Right lobe of liver (tissue), 4 donors: ENCODE measurements around the gene LRRC55.

Experiments used
- CTCF ChIP-seq, 4 donors: fragments of 200-600 bp in 3 of 4; fragments of 450-650 bp in 1 of 4; IDR thresholded peaks; one replicate each; pipeline versions ENCODE4 v1.5.1 to v1.8.0; 2016 to 2022; ENCODE audit warnings: antibody characterized with exemption in 4 of 4, mild to moderate bottlenecking in 2 of 4
- POLR2A ChIP-seq: fragments of 450-650 bp; IDR thresholded peaks from one replicate; pipeline ENCODE4 v1.6.1; 2017; ENCODE audit warnings: antibody characterized with exemption, mild to moderate bottlenecking
- donor health status: DM: no; HTN: no; CAD: no.
- donor health status: DM: no; HTN: no; CAD: no.
- donor health status: DM: no; HTN: yes; CAD: no.

GRCh38 chr11:57180964-57181363 is 789 bp upstream of the LRRC55 start:
- TF ChIP-seq POLR2A (no peak), CTCF (IDR thresholded peaks at IDR 0.05) (no peak)
